Body of pancreas (tissue), 4 donors: ENCODE data around the gene PRPF39. TPM values are rescaled to one million over a fixed set of nuclear protein-coding genes. Genes with fewer than 3 reads are reported as not detected.

Experiments
- ATAC-seq: fragments of 150-250 bp; one replicate; pipeline ENCODE4 v1.9.1; 2016
- DNase-seq, 4 donors: peaks; one replicate each; pipeline ENCODE4 v3.0.0-alpha.2; 2019
- H3K27ac ChIP-seq, 4 donors: fragments of 200-600 bp; sonication (generic); 1 replicate in 3 of 4; 2 replicates in 1 of 4; pipeline versions ENCODE4 v1.5.1 to v1.6.1; 2016 to 2019; ENCODE audit warnings: mild to moderate bottlenecking in 1 of 4, mixed read lengths in 1 of 4, moderate library complexity in 1 of 4
- H3K27me3 ChIP-seq, 2 donors: fragments of 200-600 bp; sonication (generic); one replicate each; pipeline ENCODE4 v1.6.0; 2016; ENCODE audit warnings: mild to moderate bottlenecking in 1 of 2
- H3K36me3 ChIP-seq, 2 donors: fragments of 200-600 bp; sonication (generic); replicated peaks in 1 of 2; 2 replicates each; pipeline ENCODE4 v1.5.1; 2016; ENCODE audit warnings: low read depth in 2 of 2; ENCODE audit not compliant: insufficient read depth in 1 of 2
- H3K4me1 ChIP-seq: fragments of 200-600 bp; sonication (generic); one replicate; pipeline ENCODE4 v1.6.0; 2016
- H3K4me3 ChIP-seq, 2 donors: fragments of 200-600 bp; sonication (generic); 1 replicate in 1 of 2; 2 replicates in 1 of 2; pipeline ENCODE4 v1.5.1; 2016 to 2019
- H3K9me3 ChIP-seq, 3 donors: fragments of 200-600 bp; sonication (generic); 1 replicate in 2 of 3; 2 replicates in 1 of 3; pipeline ENCODE4 v1.5.1; 2016
- POLR2A ChIP-seq, 3 donors: fragments of 450-650 bp; IDR thresholded peaks; one replicate each; pipeline ENCODE4 v1.6.1; 2016; ENCODE audit warnings: antibody characterized with exemption in 3 of 3, mild to moderate bottlenecking in 2 of 3
- WGBS, 2 donors: methylation state at CpG; one replicate each; pipeline ENCODE4 v1.1.5; 2017; 5-methylcytosine and 5-hydroxymethylcytosine counted together
- intact Hi-C: fragments of 100-400 bp; cut with DNase I; formaldehyde crosslinking; loops from one replicate; pipeline ENCODE4 v1.15.1; 2023
- total RNA-seq, 2 donors: library from RNA; depleted of rRNA; stranded (reverse); fragments of >200 nt; gene quantifications; one replicate each; pipeline ENCODE4 v1.1.0, GENCODE V29; 2016
- TF ChIP-seq, protein P1 (sequence below), 7 experiments: fragments of 450-650 bp in 4 of 7; fragments of 200-600 bp in 3 of 7; sonication (generic) in 3 of 7; IDR thresholded peaks; one replicate each; pipeline ENCODE4 v1.5.1; 2016 to 2019; ENCODE audit warnings: antibody characterized with exemption in 7 of 7

Gene PRPF39
- total RNA-seq, 2 donors from 2014 or later, result 21.4 to 28.8 TPM

DNA sequence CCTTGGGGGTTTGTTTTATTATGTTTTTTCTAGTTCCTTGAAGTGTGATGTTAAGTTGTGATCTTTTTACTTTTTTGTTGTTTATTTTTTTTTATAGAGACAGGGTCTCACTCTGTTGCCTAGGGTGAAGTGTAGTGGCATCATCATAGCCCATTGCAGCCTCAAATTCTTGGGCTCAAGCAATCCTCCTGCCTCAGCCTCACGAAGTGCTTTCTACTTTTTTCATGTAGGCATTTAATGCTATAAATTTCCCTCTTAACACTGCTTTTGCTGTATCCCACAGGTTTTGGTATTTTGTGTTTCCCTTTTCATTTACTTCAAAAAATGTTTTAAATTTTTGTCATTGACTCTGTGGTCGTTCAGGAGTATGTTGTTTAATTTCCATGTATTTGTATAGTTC is 26.6 kb upstream of the PRPF39 start:
- Histone ChIP-seq H3K4me3 (no peak overlapping the region), H3K4me1 (no peaks in the 10 kb centered on the region), H3K9me3 (no peaks in the 10 kb centered on the region), H3K27ac (no peak overlapping the region), H3K27me3 (no peaks in the 10 kb centered on the region), H3K36me3 (peaks cover 6 to 7% of the 10 kb centered on the region in 2 donors)
- WGBS, 2 donors, result 96 to 97% methylated on average over 2 of the region's 2 CpGs
- ATAC-seq, result no peak
- intact Hi-C loops, result no loop called here
- DNase-seq, result no peak
- no peak for TF ChIP-seq POLR2A (IDR thresholded peaks at IDR 0.05)
- TF ChIP-seq, protein P1, sequence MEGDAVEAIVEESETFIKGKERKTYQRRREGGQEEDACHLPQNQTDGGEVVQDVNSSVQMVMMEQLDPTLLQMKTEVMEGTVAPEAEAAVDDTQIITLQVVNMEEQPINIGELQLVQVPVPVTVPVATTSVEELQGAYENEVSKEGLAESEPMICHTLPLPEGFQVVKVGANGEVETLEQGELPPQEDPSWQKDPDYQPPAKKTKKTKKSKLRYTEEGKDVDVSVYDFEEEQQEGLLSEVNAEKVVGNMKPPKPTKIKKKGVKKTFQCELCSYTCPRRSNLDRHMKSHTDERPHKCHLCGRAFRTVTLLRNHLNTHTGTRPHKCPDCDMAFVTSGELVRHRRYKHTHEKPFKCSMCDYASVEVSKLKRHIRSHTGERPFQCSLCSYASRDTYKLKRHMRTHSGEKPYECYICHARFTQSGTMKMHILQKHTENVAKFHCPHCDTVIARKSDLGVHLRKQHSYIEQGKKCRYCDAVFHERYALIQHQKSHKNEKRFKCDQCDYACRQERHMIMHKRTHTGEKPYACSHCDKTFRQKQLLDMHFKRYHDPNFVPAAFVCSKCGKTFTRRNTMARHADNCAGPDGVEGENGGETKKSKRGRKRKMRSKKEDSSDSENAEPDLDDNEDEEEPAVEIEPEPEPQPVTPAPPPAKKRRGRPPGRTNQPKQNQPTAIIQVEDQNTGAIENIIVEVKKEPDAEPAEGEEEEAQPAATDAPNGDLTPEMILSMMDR (IDR thresholded peaks at IDR 0.05), result no peak

DNA sequence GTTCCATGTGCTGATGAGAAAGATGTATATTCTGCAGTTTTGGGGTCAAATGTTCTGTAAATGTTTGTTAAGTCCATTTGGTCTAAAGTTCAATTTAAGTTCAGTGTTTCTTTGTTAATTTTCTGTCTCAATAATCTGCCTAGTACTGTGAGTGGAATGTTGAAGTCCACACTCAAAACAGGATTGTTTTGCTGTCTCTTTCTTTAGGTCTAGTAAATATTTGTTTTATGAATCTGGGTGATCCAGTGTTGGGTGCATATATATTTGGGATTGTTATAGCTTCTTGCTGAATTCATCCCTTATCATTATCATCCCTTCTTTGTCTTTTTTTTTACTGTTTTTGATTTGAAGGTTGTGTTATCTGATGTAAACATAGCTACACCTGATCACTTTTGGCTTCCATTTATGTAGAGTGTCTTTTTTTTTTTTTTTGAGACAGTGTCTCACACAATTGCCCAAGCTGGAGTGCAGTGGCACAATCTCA is 26.0 kb upstream of the PRPF39 start:
- H3K27ac ChIP-seq, result no peak overlapping the region
- ATAC-seq (no peak), DNase-seq (no peak)
- intact Hi-C loops, result no loop called here
- no peak overlapping the region for H3K4me3 ChIP-seq
- peaks cover 2 to 7% of the 10 kb centered on the region in 2 donors for H3K36me3 ChIP-seq
- no peaks in the 10 kb centered on the region for H3K27me3 ChIP-seq
- TF ChIP-seq, protein P1 (IDR thresholded peaks at IDR 0.05), result no peak
- TF ChIP-seq POLR2A (IDR thresholded peaks at IDR 0.05), result no peak
- no peaks in the 10 kb centered on the region for H3K4me1 ChIP-seq
- no peaks in the 10 kb centered on the region for H3K9me3 ChIP-seq

- no peaks in the 10 kb centered on the region for H3K9me3 ChIP-seq
- H3K27ac ChIP-seq, result no peak overlapping the region
- intact Hi-C loops, result no loop called here
- H3K36me3 ChIP-seq, result no peaks in the 10 kb centered on the region
- H3K4me3 ChIP-seq, result no peak overlapping the region
- no peaks in the 10 kb centered on the region for H3K27me3 ChIP-seq
- no peaks in the 10 kb centered on the region for H3K4me1 ChIP-seq
- ATAC-seq, result no peak
- TF ChIP-seq POLR2A (IDR thresholded peaks at IDR 0.05), result no peak
- TF ChIP-seq, protein P1 (IDR thresholded peaks at IDR 0.05), result no peak
- DNase-seq, result no peak
Observed at GRCh38 chr14:45060551-45060950, 23.4 kb upstream of the PRPF39 start.

GRCh38 chr14:45065540-45065939 is 18.4 kb upstream of the PRPF39 start:
- 66 to 80% methylated on average over 3 of the region's 3 CpGs for WGBS, 2 donors
- intact Hi-C loops, result no loop called here
- ATAC-seq (no peak), DNase-seq (no peak)
- H3K9me3 ChIP-seq, result no peaks in the 10 kb centered on the region
- no peaks in the 10 kb centered on the region for H3K36me3 ChIP-seq
- TF ChIP-seq POLR2A (IDR thresholded peaks at IDR 0.05), result no peak
- TF ChIP-seq, protein P1 (IDR thresholded peaks at IDR 0.05), result no peak
- H3K4me3 ChIP-seq, result no peak overlapping the region
- no peak overlapping the region for H3K27ac ChIP-seq
- H3K27me3 ChIP-seq, result no peaks in the 10 kb centered on the region
- H3K4me1 ChIP-seq, result no peaks in the 10 kb centered on the region

- no peaks in the 10 kb centered on the region for H3K36me3 ChIP-seq
- DNase-seq, result no peak
- WGBS, 2 donors, result 92 to 94% methylated on average over 2 of the region's 2 CpGs
- no peak for TF ChIP-seq POLR2A (IDR thresholded peaks at IDR 0.05)
- TF ChIP-seq, protein P1 (IDR thresholded peaks at IDR 0.05), result no peak
- no peak overlapping the region for H3K27ac ChIP-seq
- ATAC-seq, result no peak
- no peaks in the 10 kb centered on the region for H3K9me3 ChIP-seq
- intact Hi-C loops, result no loop called here
- no peaks in the 10 kb centered on the region for H3K4me1 ChIP-seq
- no peaks in the 10 kb centered on the region for H3K27me3 ChIP-seq
- no peak overlapping the region for H3K4me3 ChIP-seq
Observed at GRCh38 chr14:45065956-45066355, 18.0 kb upstream of the PRPF39 start.
